GM10266 (cell line): Measurements from ENCODE around the gene CCL22.

Experiments used
- DNase-seq: peaks from one replicate; pipeline ENCODE4 v3.0.0; 2012; ENCODE audit errors: extremely low spot score
- CTCF ChIP-seq: IDR thresholded peaks from 2 replicates; pipeline ENCODE4 v1.5.1; 2012; ENCODE audit warnings: mild to moderate bottlenecking, low read depth; ENCODE audit not compliant: control insufficient read depth, insufficient read depth; ENCODE audit errors: missing control alignments

Gene CCL22

GRCh38 chr16:57377080-57377841, 18.7 kb downstream of the CCL22 start:
- peak; percentile 25 for TF ChIP-seq CTCF
- DNase-seq: peak; percentile 79

- no peak for DNase-seq
- TF ChIP-seq CTCF: no peak
These were observed 21.0 kb downstream of the CCL22 start for GRCh38 chr16:57379579-57379978.

GRCh38 chr16:57380671-57381462, 22.3 kb downstream of the CCL22 start:
- TF ChIP-seq CTCF: no peak
- DNase-seq: no peak

GRCh38 chr16:57381791-57382534, 23.4 kb downstream of the CCL22 start:
- no peak for DNase-seq
- no peak for TF ChIP-seq CTCF

GRCh38 chr16:57382535-57383275, 24.1 kb downstream of the CCL22 start:
- peak; percentile 31 for TF ChIP-seq CTCF
- no peak for DNase-seq

- TF ChIP-seq CTCF: no peak
- DNase-seq: no peak
These were observed 25.0 kb downstream of the CCL22 start for GRCh38 chr16:57383276-57384247.
